H9 (cell line): ENCODE measurements around the gene ZBTB38. TPM values are rescaled to one million over a fixed set of nuclear protein-coding genes. Genes with fewer than 3 reads are reported as not detected.

Source experiments
- DNase-seq: peaks from one replicate; pipeline ENCODE4 v3.0.0-alpha.2; 2017
- H2AFZ ChIP-seq: one replicate; pipeline ENCODE4 v1.6.1; 2013; ENCODE audit warnings: mild to moderate bottlenecking, low read length, control low read depth, moderate library complexity
- H2AK5ac ChIP-seq: 2 replicates; pipeline ENCODE4 v1.6.1; 2013; ENCODE audit warnings: low read length, control low read depth, mixed read lengths; ENCODE audit not compliant: insufficient read length
- H2BK120ac ChIP-seq: one replicate; pipeline ENCODE4 v1.6.1; 2013; ENCODE audit warnings: low read depth, mild to moderate bottlenecking, low read length, control low read depth, inconsistent platforms; ENCODE audit not compliant: poor library complexity, severe bottlenecking
- H2BK12ac ChIP-seq: 2 replicates; pipeline ENCODE4 v1.6.1; 2013; ENCODE audit warnings: low read length, control low read depth, mixed read lengths, low read depth; ENCODE audit not compliant: insufficient read length
- H2BK15ac ChIP-seq: 2 replicates; pipeline ENCODE4 v1.6.1; 2013; ENCODE audit warnings: low read depth, low read length, control low read depth
- H2BK20ac ChIP-seq: one replicate; pipeline ENCODE4 v1.6.1; 2013; ENCODE audit warnings: low read depth, mild to moderate bottlenecking, low read length, control low read depth, inconsistent platforms; ENCODE audit not compliant: poor library complexity, severe bottlenecking
- H2BK5ac ChIP-seq: 2 replicates; pipeline ENCODE4 v1.6.1; 2013; ENCODE audit warnings: low read length, control low read depth, mixed read lengths; ENCODE audit not compliant: insufficient read length
- H3K14ac ChIP-seq: 2 replicates; pipeline ENCODE4 v1.6.1; 2013; ENCODE audit warnings: low read length, control low read depth; ENCODE audit not compliant: insufficient read depth
- H3K18ac ChIP-seq: 2 replicates; pipeline ENCODE4 v1.6.1; 2013; ENCODE audit warnings: low read depth, mild to moderate bottlenecking, mixed read lengths, low read length, control low read depth; ENCODE audit not compliant: insufficient read length
- H3K23ac ChIP-seq: 2 replicates; pipeline ENCODE4 v1.6.1; 2013; ENCODE audit warnings: low read length, control low read depth, mixed read lengths, low read depth; ENCODE audit not compliant: insufficient read length
- H3K23me2 ChIP-seq: 2 replicates; pipeline ENCODE4 v1.6.1; 2013; ENCODE audit warnings: low read depth, mild to moderate bottlenecking, mixed read lengths, low read length, control low read depth; ENCODE audit not compliant: insufficient read length, poor library complexity, severe bottlenecking
- H3K27ac ChIP-seq: 2 replicates; pipeline ENCODE4 v1.5.1; 2013; ENCODE audit warnings: low read length, control low read depth, mixed read lengths, low read depth; ENCODE audit not compliant: insufficient read length
- H3K27me3 ChIP-seq: 2 replicates; pipeline ENCODE4 v1.6.1; 2013; ENCODE audit warnings: low read length, control low read depth, inconsistent platforms; ENCODE audit not compliant: insufficient read depth
- H3K4ac ChIP-seq: 2 replicates; pipeline ENCODE4 v1.6.1; 2013; ENCODE audit warnings: low read depth, mild to moderate bottlenecking, control low read depth, inconsistent platforms, low read length, moderate library complexity
- H3K4me1 ChIP-seq: 2 replicates; pipeline ENCODE4 v1.6.1; 2013; ENCODE audit warnings: low read length, control low read depth, inconsistent platforms; ENCODE audit not compliant: insufficient read depth
- H3K4me2 ChIP-seq: 2 replicates; pipeline ENCODE4 v1.6.1; 2013; ENCODE audit warnings: low read length, control low read depth, mixed read lengths; ENCODE audit not compliant: insufficient read length, insufficient read depth
- H3K56ac ChIP-seq: 2 replicates; pipeline ENCODE4 v1.6.1; 2013; ENCODE audit warnings: low read depth, mild to moderate bottlenecking, mixed read lengths, low read length, control low read depth; ENCODE audit not compliant: insufficient read length
- H3K79me1 ChIP-seq: 2 replicates; pipeline ENCODE4 v1.6.1; 2013; ENCODE audit warnings: low read depth, mild to moderate bottlenecking, moderate library complexity, low read length, control low read depth, inconsistent platforms; ENCODE audit not compliant: insufficient read depth, poor library complexity, severe bottlenecking
- H3K79me2 ChIP-seq: 2 replicates; pipeline ENCODE4 v1.6.1; 2013; ENCODE audit warnings: low read length, control low read depth, inconsistent platforms; ENCODE audit not compliant: insufficient read depth
- H3K9ac ChIP-seq: 2 replicates; pipeline ENCODE4 v1.6.1; 2013; ENCODE audit warnings: low read length, control low read depth, mixed read lengths; ENCODE audit not compliant: insufficient read length; ENCODE audit errors: extremely low read depth
- H3K9me3 ChIP-seq: one replicate; pipeline ENCODE4 v1.6.1; 2013; ENCODE audit warnings: low read depth, low read length, inconsistent platforms; ENCODE audit not compliant: control insufficient read depth
- H3T11ph ChIP-seq: one replicate; pipeline ENCODE4 v1.6.1; 2013; ENCODE audit warnings: mild to moderate bottlenecking, low read length, control low read depth, inconsistent platforms
- H4K20me1 ChIP-seq: one replicate; pipeline ENCODE4 v1.6.1; 2013; ENCODE audit not compliant: control insufficient read depth, insufficient read length, insufficient read depth
- H4K5ac ChIP-seq: 2 replicates; pipeline ENCODE4 v1.6.1; 2013; ENCODE audit warnings: low read depth, mild to moderate bottlenecking, mixed read lengths, low read length, control low read depth; ENCODE audit not compliant: insufficient read length
- H4K8ac ChIP-seq: replicated peaks from 2 replicates; pipeline ENCODE4 v1.6.1; 2013; ENCODE audit warnings: low read length, control low read depth, mixed read lengths, low read depth; ENCODE audit not compliant: insufficient read length
- H4K91ac ChIP-seq: 2 replicates; pipeline ENCODE4 v1.6.1; 2013; ENCODE audit warnings: low read depth, mild to moderate bottlenecking, moderate library complexity, mixed read lengths, low read length, control low read depth; ENCODE audit not compliant: insufficient read length
- H3K27ac Mint-ChIP-seq, 3 experiments: 2 replicates in 2 of 3; 3 replicates in 1 of 3; pipeline ENCODE4 v1.8.0; 2020 to 2021; ENCODE audit warnings: mixed read lengths in 3 of 3, mild to moderate bottlenecking in 1 of 3, moderate library complexity in 1 of 3
- H3K27me3 Mint-ChIP-seq: 2 replicates; pipeline ENCODE4 v1.8.0; 2021; ENCODE audit warnings: low read depth, mild to moderate bottlenecking, moderate library complexity, mixed read lengths
- H3K36me3 Mint-ChIP-seq, 3 experiments: 2 replicates in 2 of 3; 3 replicates in 1 of 3; pipeline ENCODE4 v1.8.0; 2020 to 2021; ENCODE audit warnings: low read depth in 3 of 3, mixed read lengths in 3 of 3; ENCODE audit not compliant: insufficient read depth in 1 of 3
- H3K4me1 Mint-ChIP-seq, 2 experiments: 2 replicates each; pipeline ENCODE4 v1.8.0; 2020; ENCODE audit warnings: mixed read lengths in 2 of 2
- H3K4me3 Mint-ChIP-seq, 2 experiments: 2 replicates in 1 of 2; 3 replicates in 1 of 2; pipeline ENCODE4 v1.8.0; 2020 to 2021; ENCODE audit warnings: mild to moderate bottlenecking in 2 of 2, mixed read lengths in 2 of 2, moderate library complexity in 1 of 2
- H3K9me3 Mint-ChIP-seq, 2 experiments: 2 replicates in 1 of 2; 3 replicates in 1 of 2; pipeline ENCODE4 v1.8.0; 2020; ENCODE audit warnings: mild to moderate bottlenecking in 2 of 2, mixed read lengths in 2 of 2, moderate library complexity in 1 of 2
- WGBS: extraction: QIAGEN DNeasy Blood & Tissue Kit; methylation state at CpG from one replicate; pipeline ENCODE4 v1.1.7; 2013; ENCODE audit warnings: missing lambda C conversion rate, low lambda C conversion rate, mixed read lengths; ENCODE audit not compliant: insufficient read length; ENCODE audit errors: extremely low coverage; 5-methylcytosine and 5-hydroxymethylcytosine counted together
- total RNA-seq: library from RNA; stranded (reverse); gene quantifications from 2 replicates; pipeline ENCODE4 v1.2.1, GENCODE V29; 2021
- TF ChIP-seq, protein P1 (sequence below): fragments of 200-600 bp; sonication (generic); conservative IDR thresholded peaks from 3 replicates; pipeline ENCODE4 v1.8.0; 2021; ENCODE audit warnings: antibody characterized with exemption, mild to moderate bottlenecking

The ZBTB38 gene
- total RNA-seq, 1 experiment from 2014 or later: 14.6 TPM

DNA sequence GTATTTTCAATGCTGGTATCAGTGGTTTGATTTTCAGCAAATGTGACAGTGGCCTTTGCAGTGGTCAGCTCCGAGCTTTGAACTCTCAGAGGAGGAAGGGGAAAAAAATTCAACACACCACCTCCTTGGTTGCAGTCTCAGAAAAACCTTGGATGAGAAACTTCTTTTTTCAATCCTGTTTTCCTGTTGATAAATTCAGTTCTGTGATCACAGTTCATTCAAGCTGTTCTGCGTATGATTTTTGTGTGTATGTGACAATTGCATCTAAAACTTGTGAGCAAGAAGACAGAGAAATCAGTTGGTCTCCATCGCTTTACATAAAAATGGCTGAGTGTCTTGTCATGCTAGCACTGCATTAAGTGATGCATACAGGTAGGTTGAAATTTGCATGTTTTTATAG is 19.2 kb downstream of the ZBTB38 start:
- H3K36me3 Mint-ChIP-seq: no peaks in the 10 kb centered on the region
- Histone ChIP-seq H3K9ac (no peak overlapping the region), H3K4me2 (no peak overlapping the region), H2BK5ac (no peak overlapping the region), H3K23me2 (no peaks in the 10 kb centered on the region), H3K23ac (no peak overlapping the region), H2BK20ac (no peak overlapping the region), H4K91ac (no peak overlapping the region), H3K56ac (no peak overlapping the region), H4K8ac (no peak overlapping the region), H2AFZ (no peak overlapping the region), H3K18ac (no peak overlapping the region), H3K9me3 (no peaks in the 10 kb centered on the region), H3K79me2 (no peaks in the 10 kb centered on the region), H2AK5ac (no peak overlapping the region), H2BK120ac (no peak overlapping the region), H3K14ac (no peak overlapping the region), H4K20me1 (no peaks in the 10 kb centered on the region), H3K27ac (no peak overlapping the region), H3K79me1 (no peaks in the 10 kb centered on the region), H3K4ac (no peak overlapping the region), H3K4me1 (peaks cover 6% of the 10 kb centered on the region; the same call in 1 of the 2 replicates), H3K27me3 (no peaks in the 10 kb centered on the region; the same call in 1 of the 2 replicates), H3T11ph (no peak overlapping the region), H2BK12ac (no peak overlapping the region), H2BK15ac (no peak overlapping the region), H4K5ac (no peak overlapping the region)
- H3K27me3 Mint-ChIP-seq: no peaks in the 10 kb centered on the region
- H3K4me3 Mint-ChIP-seq: no peak overlapping the region
- no peaks in the 10 kb centered on the region for H3K9me3 Mint-ChIP-seq
- H3K27ac Mint-ChIP-seq: no peak overlapping the region; a peak in 1 of 7 replicates
- DNase-seq: no peak
- TF ChIP-seq, protein P1, sequence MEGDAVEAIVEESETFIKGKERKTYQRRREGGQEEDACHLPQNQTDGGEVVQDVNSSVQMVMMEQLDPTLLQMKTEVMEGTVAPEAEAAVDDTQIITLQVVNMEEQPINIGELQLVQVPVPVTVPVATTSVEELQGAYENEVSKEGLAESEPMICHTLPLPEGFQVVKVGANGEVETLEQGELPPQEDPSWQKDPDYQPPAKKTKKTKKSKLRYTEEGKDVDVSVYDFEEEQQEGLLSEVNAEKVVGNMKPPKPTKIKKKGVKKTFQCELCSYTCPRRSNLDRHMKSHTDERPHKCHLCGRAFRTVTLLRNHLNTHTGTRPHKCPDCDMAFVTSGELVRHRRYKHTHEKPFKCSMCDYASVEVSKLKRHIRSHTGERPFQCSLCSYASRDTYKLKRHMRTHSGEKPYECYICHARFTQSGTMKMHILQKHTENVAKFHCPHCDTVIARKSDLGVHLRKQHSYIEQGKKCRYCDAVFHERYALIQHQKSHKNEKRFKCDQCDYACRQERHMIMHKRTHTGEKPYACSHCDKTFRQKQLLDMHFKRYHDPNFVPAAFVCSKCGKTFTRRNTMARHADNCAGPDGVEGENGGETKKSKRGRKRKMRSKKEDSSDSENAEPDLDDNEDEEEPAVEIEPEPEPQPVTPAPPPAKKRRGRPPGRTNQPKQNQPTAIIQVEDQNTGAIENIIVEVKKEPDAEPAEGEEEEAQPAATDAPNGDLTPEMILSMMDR: no peak
- H3K4me1 Mint-ChIP-seq: peaks cover 36 to 62% of the 10 kb centered on the region in 2 experiments
- WGBS: no CpG with 5 or more reads among the region's 3 CpGs
